Measurements from ENCODE around the gene ADARB1.

- no peak for TF ChIP-seq MYC (IDR thresholded peaks at IDR 0.05; ENCODE audit: low read depth, low read length)
- TF ChIP-seq MAX (IDR thresholded peaks at IDR 0.05; ENCODE audit: low read depth, low read length) = no peak
- TF ChIP-seq POLR2A (IDR thresholded peaks at IDR 0.05; ENCODE audit: extremely low read depth, insufficient read length) = no peak
Measured at GRCh38 chr21:45210461-45210983, 136.1 kb downstream of the ADARB1 start.

All from NB4 (cell line).